Neutrophil (primary cell): ENCODE data around the gene TBL1XR1.

Experiments
- H3K27ac ChIP-seq: fragments of 200-600 bp; sonication (generic); 2 replicates; pipeline ENCODE4 v1.5.1; 2016; ENCODE audit warnings: mild to moderate bottlenecking, moderate library complexity
- H3K27me3 ChIP-seq: fragments of 200-600 bp; sonication (generic); 2 replicates; pipeline ENCODE4 v1.6.0; 2016; ENCODE audit warnings: mild to moderate bottlenecking
- H3K36me3 ChIP-seq: fragments of 200-600 bp; sonication (generic); 2 replicates; pipeline ENCODE4 v1.5.1; 2017
- H3K4me1 ChIP-seq, 2 experiments: fragments of 200-600 bp in 1 of 2; sonication (generic) in 1 of 2; 1 replicate in 1 of 2; 2 replicates in 1 of 2; pipeline versions ENCODE4 v1.5.1 to v1.6.1; 2013 to 2016; ENCODE audit warnings: low read depth in 1 of 2, low read length in 1 of 2, mild to moderate bottlenecking in 1 of 2, moderate library complexity in 1 of 2; ENCODE audit not compliant: control insufficient read depth in 1 of 2, insufficient read depth in 1 of 2
- H3K4me3 ChIP-seq, 2 experiments: fragments of 200-600 bp in 1 of 2; sonication (generic) in 1 of 2; 1 replicate in 1 of 2; 2 replicates in 1 of 2; pipeline ENCODE4 v1.5.1; 2013 to 2016; ENCODE audit warnings: low read depth in 1 of 2, low read length in 1 of 2, mild to moderate bottlenecking in 1 of 2, moderate library complexity in 1 of 2
- H3K9me3 ChIP-seq: fragments of 200-600 bp; sonication (generic); 2 replicates; pipeline ENCODE4 v1.5.1; 2016
- CTCF ChIP-seq: fragments of 200-600 bp; sonication (generic); IDR thresholded peaks from 2 replicates; pipeline ENCODE4 v1.5.1; 2016; ENCODE audit warnings: antibody characterized with exemption

The TBL1XR1 gene

DNA sequence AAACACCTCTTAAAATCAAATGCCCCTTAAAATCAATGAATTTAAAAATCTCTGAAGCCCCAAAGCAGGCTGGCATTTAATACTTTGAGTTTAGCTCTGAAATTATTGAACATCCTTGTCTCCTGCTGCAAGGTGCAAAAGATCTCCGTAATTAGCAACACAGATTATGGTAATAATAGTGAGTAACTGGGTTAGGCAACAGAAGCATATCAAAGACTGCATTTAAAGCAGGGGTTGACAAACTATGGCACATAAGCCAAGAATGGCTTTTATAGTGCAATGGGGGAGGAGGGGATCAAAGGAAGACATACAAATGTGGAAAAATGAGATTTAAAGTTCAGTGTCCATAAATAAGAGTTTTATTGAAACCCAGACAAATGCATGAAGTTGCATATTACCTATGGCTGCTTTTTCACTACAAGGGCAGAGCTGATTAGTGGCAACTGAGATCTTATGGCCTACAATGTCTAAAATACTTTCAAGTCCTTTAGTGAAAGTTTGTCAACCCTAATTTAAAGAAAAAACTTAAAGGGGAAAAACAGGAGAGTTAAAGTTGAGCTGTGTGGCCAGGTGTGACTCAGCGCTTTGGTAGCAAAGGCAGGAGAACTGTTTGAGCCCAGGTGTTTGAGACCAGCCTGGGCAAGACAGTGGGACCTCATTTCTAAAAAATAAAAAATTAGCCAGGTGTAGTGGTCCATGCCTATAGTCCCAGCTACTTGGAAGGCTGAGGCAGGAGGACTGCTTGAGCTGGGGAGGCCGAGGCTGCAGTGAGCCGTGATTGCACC is 157.6 kb downstream of the TBL1XR1 start:
- TF ChIP-seq CTCF = no peak
- Histone ChIP-seq H3K27ac (no peak overlapping the region), H3K4me1 (peaks cover 0 to 5% of the 10 kb centered on the region in 2 experiments), H3K36me3 (peaks cover 46% of the 10 kb centered on the region), H3K9me3 (no peaks in the 10 kb centered on the region), H3K4me3 (no peak overlapping the region), H3K27me3 (no peaks in the 10 kb centered on the region)

DNA sequence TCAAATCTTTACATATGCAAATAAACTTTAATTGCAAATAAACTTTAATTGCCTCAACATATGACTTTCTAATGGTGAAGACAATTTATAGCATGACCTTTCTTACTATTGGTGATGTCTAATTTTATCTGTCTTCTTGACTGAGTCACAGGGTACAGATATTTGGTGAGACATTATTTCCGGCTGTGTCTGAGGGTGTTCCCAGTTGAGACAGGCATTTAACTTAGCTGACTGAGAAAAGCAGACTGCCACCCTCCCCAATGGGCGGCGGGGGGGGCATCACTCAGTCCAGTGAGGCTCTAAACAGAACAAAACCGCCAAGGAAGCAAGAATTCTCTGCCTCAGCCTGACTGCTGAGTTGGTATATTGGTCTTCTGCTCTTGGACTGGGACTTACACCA is 160.0 kb downstream of the TBL1XR1 start:
- H3K27ac ChIP-seq = no peak overlapping the region
- H3K9me3 ChIP-seq = no peaks in the 10 kb centered on the region
- peaks cover 50% of the 10 kb centered on the region for H3K36me3 ChIP-seq
- H3K27me3 ChIP-seq = no peaks in the 10 kb centered on the region
- peaks cover 0 to 5% of the 10 kb centered on the region in 2 experiments for H3K4me1 ChIP-seq
- H3K4me3 ChIP-seq = no peak overlapping the region
- TF ChIP-seq CTCF = no peak

DNA sequence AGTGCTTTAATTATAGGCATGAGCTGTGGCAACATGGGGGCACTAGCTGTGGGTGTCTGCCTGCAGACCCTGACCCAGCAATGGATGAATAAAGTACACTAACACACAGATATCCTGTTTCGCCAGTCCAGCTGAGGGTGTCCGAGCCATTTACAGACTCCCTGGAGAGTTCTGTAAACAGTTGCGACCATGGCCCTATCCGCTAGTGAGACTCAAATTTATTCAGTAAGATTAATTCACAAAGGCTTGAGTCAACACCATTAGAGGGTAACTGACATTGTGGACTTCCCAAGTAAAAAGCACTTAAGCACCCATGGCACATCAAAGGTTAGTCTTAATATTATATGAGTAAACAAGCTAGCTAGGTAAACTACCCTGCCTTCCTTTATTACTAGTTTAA is 161.6 kb downstream of the TBL1XR1 start:
- Histone ChIP-seq H3K36me3 (peaks cover 57% of the 10 kb centered on the region), H3K9me3 (no peaks in the 10 kb centered on the region)
- no peak for TF ChIP-seq CTCF

DNA sequence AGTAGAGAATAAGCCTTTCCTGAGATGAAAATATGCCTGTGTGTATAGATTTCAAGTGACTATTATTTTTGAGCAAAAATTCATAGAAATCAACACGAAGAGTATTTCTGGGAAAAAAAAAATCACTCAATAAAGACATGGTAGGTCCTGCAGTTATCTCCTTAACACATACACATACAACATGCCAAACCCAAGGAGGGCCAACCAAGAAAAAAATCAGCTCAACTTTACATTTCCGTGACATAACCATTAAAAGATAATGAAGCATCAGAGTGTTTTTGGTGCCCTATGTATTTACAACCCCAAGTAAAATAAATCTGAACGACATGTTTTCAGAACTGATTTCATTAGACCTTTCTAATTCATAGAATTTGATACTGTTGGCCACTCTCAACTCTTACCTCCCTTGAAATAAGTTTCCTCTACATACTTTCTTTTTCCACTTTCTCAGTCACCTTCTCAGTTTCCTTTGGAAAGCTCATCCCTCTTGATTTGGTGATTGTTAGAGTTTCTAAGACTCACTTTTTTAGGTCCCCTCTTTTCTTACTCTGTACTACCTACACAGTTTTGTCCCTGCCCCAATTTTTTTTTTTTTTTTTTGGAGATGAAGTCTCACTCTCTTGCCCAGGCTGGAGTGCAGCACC is 162.3 kb downstream of the TBL1XR1 start:
- Histone ChIP-seq H3K4me1 (no peaks in the 10 kb centered on the region), H3K4me3 (no peak overlapping the region), H3K27me3 (no peaks in the 10 kb centered on the region), H3K27ac (no peak overlapping the region), H3K36me3 (peaks cover 62% of the 10 kb centered on the region), H3K9me3 (no peaks in the 10 kb centered on the region)
- no peak for TF ChIP-seq CTCF

More for the DNA sequence above, 161.6 kb downstream of the TBL1XR1 start:
- Histone ChIP-seq H3K4me1 (no peaks in the 10 kb centered on the region), H3K27ac (no peak overlapping the region), H3K27me3 (no peaks in the 10 kb centered on the region), H3K4me3 (no peak overlapping the region)

DNA sequence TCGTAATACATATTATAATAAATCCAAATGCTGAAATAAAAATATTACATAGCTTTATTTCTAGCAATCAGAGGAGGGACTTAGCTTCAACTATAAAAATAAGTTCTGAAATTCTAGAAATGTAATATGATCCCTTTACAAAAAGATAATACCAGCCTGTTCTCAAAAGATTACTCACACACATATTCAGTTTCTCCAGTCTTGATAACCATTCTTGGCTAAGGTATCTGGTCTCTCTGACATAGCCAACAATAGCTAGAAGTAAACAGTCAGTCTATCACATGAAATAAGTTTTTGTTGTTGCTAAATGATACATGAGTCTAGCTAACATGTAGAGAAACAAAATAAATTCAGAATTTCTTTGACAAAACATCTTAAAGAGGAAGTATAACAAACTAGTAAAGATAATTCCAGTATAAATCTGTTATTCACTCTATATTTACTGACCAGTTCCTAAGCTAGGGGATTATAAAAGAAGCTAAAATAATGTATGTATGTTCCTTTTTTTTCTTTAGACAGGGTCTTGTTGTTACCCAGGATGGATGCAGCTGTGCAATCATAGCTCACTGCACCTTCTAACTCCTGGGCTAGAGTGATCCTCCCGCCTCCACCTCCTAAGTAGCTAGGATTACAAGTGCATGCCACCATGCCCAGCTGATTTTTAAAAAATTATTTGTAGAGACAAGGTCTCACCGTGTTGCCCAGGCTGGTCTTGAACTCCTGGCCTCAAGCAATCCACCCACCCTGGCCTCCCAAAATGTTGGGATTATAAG is 170.6 kb downstream of the TBL1XR1 start:
- Histone ChIP-seq H3K4me3 (no peak overlapping the region), H3K36me3 (peaks cover 39% of the 10 kb centered on the region), H3K9me3 (no peaks in the 10 kb centered on the region), H3K4me1 (no peaks in the 10 kb centered on the region), H3K27ac (no peak overlapping the region), H3K27me3 (no peaks in the 10 kb centered on the region)
- TF ChIP-seq CTCF = no peak
